HepG2 (cell line): Measurements from ENCODE around the gene WDR54. TPM values are rescaled to one million over a fixed set of nuclear protein-coding genes. Genes with fewer than 3 reads are reported as not detected.

Experiments used
- DMAP1 ChIP-seq: IDR thresholded peaks from 2 replicates; pipeline ENCODE4 v1.6.1; 2016
- DPF2 ChIP-seq: sonication (generic); formaldehyde crosslinking; IDR thresholded peaks from 2 replicates; pipeline ENCODE4 v1.4.0; 2020; ENCODE audit warnings: mild to moderate bottlenecking, low read depth, missing genetic modification reagents, borderline replicate concordance
- FOXP1 ChIP-seq, 2 experiments: fragments of 450-650 bp in 1 of 2; IDR thresholded peaks; 2 replicates each; pipeline ENCODE4 v1.6.1; 2017 to 2018; ENCODE audit warnings: antibody characterized with exemption in 1 of 2
- GATAD1 ChIP-seq: IDR thresholded peaks from 2 replicates; pipeline ENCODE4 v1.6.1; 2016; ENCODE audit warnings: missing genetic modification reagents, missing compliant biosample characterization
- GMEB2 ChIP-seq: IDR thresholded peaks from 2 replicates; pipeline ENCODE4 v1.6.1; 2016; ENCODE audit warnings: missing biosample characterization, missing genetic modification reagents, low read depth
- KIAA2018 ChIP-seq: sonication (generic); formaldehyde crosslinking; IDR thresholded peaks from 2 replicates; pipeline ENCODE4 v1.5.0; 2020; ENCODE audit warnings: mild to moderate bottlenecking, missing genetic modification reagents, borderline replicate concordance
- PHF8 ChIP-seq: sonication (generic); formaldehyde crosslinking; IDR thresholded peaks from 2 replicates; pipeline ENCODE4 v1.5.0; 2020; ENCODE audit warnings: missing genetic modification reagents
- POLR2AphosphoS2 ChIP-seq: IDR thresholded peaks from 2 replicates; pipeline ENCODE4 v1.6.1; 2011; ENCODE audit warnings: low read depth, low read length, improper control_type of control experiment
- POLR2AphosphoS5 ChIP-seq: IDR thresholded peaks from 2 replicates; pipeline ENCODE4 v1.6.1; 2012; ENCODE audit warnings: low read depth, low read length
- ZFP41 ChIP-seq: sonication (generic); formaldehyde crosslinking; IDR thresholded peaks from 2 replicates; pipeline ENCODE4 v1.4.0; 2020; ENCODE audit warnings: mild to moderate bottlenecking, missing genetic modification reagents, borderline replicate concordance
- ZNF256 ChIP-seq: sonication (generic); formaldehyde crosslinking; conservative IDR thresholded peaks from 2 replicates; pipeline ENCODE4 v1.4.0; 2020; ENCODE audit warnings: missing genetic modification reagents
- ZNF501 ChIP-seq: sonication (generic); formaldehyde crosslinking; IDR thresholded peaks from 2 replicates; pipeline ENCODE4 v1.5.1; 2020; ENCODE audit warnings: mild to moderate bottlenecking, moderate library complexity, missing genetic modification reagents
- ZNF609 ChIP-seq: sonication (generic); formaldehyde crosslinking; IDR thresholded peaks from 2 replicates; pipeline ENCODE4 v1.4.0; 2020; ENCODE audit warnings: mild to moderate bottlenecking, missing genetic modification reagents, borderline replicate concordance
- ZSCAN22 ChIP-seq: sonication (generic); formaldehyde crosslinking; IDR thresholded peaks from 2 replicates; pipeline ENCODE4 v1.4.0; 2020; ENCODE audit warnings: mild to moderate bottlenecking, missing genetic modification reagents
- polyA plus RNA-seq, 8 experiments: library from polyadenylated mRNA; depleted of rRNA in 3 of 8; stranded (reverse) in 7 of 8; unstranded in 1 of 8; fragments of >200 nt; fragmentation: Illumina TruSeq in 4 of 8; extraction: Trizol in 4 of 8; gene quantifications; 2 replicates each; pipeline versions ENCODE4 v1.2.1 to v1.2.3, GENCODE V29; 2011 to 2016; ENCODE audit warnings: low read depth in 4 of 8, missing spikeins in 1 of 8, mixed read lengths in 1 of 8; ENCODE audit not compliant: insufficient read depth in 1 of 8
- total RNA-seq, 5 experiments: library from RNA; depleted of rRNA; stranded (reverse); fragments of >200 nt; fragmentation: Illumina TruSeq; extraction: Trizol; gene quantifications; 2 replicates each; pipeline ENCODE4 v1.2.3, GENCODE V29; 2016; ENCODE audit warnings: low read depth in 1 of 5

WDR54 gene
- total and polyA plus RNA-seq, 2 of the 13 experiments (the other 11 are each of a cell fraction or from before 2014, with no cell fraction given), result 2.0 to 17.3 TPM

- TF ChIP-seq ZNF609 (CRISPR knock-in tag) (no peak), FOXP1 (IDR thresholded peaks at IDR 0.05) (no peak), FOXP1 (CRISPR knock-in tag; IDR thresholded peaks at IDR 0.05) (no peak; the same call in 1 of the 2 replicates), ZSCAN22 (CRISPR knock-in tag) (no peak), ZNF256 (no peak), PHF8 (peak; percentile 94), POLR2AphosphoS2 (no peak), GATAD1 (CRISPR knock-in tag) (peak; percentile 87), DPF2 (CRISPR knock-in tag) (no peak), KIAA2018 (no peak), DMAP1 (CRISPR knock-in tag) (peak; percentile 76; the same call in 1 of the 2 replicates), POLR2AphosphoS5 (peak; percentile 75; the same call in 1 of the 2 replicates), ZFP41 (no peak), GMEB2 (CRISPR knock-in tag) (no peak), ZNF501 (CRISPR knock-in tag) (peak; percentile 64; the same call in 1 of the 2 replicates)
These were observed 29.7 kb upstream of the WDR54 start (continued) for GRCh38 chr2:74391580-74392448.
